Measurements from ENCODE around the gene ABL1. TPM values are rescaled to one million over a fixed set of nuclear protein-coding genes. Genes with fewer than 3 reads are reported as not detected.

The ABL1 gene
- polyA plus RNA-seq, 1 donor from 2014 or later: 18.5 TPM

DNA sequence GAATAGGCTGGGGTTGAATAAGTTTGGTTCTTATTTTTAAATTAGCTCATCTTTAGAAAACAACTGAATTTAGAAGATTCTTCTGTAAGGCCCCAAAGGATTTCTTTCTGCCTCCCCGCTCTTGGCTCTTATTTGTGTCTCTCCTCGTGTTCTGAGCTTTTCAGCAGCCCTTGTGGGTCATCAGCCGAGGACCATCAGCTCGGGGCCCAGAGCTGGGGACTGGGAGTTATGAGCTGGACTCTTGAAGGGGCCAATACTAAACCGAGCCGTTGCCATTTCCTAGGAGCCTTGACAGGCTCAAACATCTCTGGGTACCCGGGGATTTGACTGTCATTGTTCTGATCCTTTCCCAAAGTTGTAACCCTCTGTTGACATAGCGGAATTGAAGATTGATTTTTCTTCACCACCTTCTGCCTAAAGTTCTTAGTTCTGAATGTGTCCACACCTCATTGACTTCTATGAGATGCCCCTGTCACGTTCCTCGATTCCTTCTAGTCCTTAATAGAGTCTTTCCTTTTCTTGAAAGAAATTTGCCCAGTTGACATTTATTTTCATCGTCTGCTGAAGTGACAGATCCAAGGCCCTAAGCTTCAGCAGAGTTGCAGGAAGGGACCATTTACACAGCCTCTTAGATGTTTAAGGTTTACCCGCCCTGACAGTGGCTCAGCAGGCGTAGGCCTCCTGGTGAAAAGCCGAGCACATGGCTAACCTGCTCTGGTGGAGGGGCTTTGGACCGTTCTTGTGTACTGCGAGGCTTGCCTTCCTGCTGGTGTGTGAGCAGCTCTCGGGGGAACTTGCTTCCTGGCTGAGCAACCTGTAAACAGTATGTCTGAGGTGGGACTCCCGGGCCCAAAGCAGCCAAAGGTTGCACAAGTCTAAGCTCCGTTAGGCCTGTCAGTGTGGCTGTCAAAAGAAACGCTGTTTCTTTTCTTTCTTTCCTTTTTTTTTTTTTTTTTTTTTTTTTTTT is 24.0 kb downstream of the ABL1 start:
- Histone ChIP-seq H3K27ac (ENCODE audit: low read length) (no peak overlapping the region), H2AFZ (ENCODE audit: low read depth, low read length) (no peak overlapping the region), H3K36me3 (ENCODE audit: insufficient read depth, low read length) (peaks cover 8% of the 10 kb centered on the region), H4K20me1 (ENCODE audit: insufficient read depth) (peaks cover 5% of the 10 kb centered on the region), H3K9ac (ENCODE audit: low read length) (no peak overlapping the region), H3K9me2 (ENCODE audit: insufficient read depth, low read length) (no peaks in the 10 kb centered on the region), H3K79me2 (replicated peaks; ENCODE audit: insufficient read depth, low read length) (peaks cover 17% of the 10 kb centered on the region), H3K9me3 (ENCODE audit: low read length) (no peaks in the 10 kb centered on the region), H3F3A (ENCODE audit: insufficient read depth, low read length, poor library complexity, severe bottlenecking) (no peaks in the 10 kb centered on the region), H3K4me3 (ENCODE audit: low read length) (no peak overlapping the region), H3K27me3 (ENCODE audit: insufficient read depth, low read depth, low read length) (no peaks in the 10 kb centered on the region), H3K4me2 (ENCODE audit: low read length) (no peak overlapping the region)
- TF ChIP-seq, protein P1, sequence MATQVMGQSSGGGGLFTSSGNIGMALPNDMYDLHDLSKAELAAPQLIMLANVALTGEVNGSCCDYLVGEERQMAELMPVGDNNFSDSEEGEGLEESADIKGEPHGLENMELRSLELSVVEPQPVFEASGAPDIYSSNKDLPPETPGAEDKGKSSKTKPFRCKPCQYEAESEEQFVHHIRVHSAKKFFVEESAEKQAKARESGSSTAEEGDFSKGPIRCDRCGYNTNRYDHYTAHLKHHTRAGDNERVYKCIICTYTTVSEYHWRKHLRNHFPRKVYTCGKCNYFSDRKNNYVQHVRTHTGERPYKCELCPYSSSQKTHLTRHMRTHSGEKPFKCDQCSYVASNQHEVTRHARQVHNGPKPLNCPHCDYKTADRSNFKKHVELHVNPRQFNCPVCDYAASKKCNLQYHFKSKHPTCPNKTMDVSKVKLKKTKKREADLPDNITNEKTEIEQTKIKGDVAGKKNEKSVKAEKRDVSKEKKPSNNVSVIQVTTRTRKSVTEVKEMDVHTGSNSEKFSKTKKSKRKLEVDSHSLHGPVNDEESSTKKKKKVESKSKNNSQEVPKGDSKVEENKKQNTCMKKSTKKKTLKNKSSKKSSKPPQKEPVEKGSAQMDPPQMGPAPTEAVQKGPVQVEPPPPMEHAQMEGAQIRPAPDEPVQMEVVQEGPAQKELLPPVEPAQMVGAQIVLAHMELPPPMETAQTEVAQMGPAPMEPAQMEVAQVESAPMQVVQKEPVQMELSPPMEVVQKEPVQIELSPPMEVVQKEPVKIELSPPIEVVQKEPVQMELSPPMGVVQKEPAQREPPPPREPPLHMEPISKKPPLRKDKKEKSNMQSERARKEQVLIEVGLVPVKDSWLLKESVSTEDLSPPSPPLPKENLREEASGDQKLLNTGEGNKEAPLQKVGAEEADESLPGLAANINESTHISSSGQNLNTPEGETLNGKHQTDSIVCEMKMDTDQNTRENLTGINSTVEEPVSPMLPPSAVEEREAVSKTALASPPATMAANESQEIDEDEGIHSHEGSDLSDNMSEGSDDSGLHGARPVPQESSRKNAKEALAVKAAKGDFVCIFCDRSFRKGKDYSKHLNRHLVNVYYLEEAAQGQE (IDR thresholded peaks at IDR 0.05; ENCODE audit: borderline replicate concordance): no peak
- TF ChIP-seq EZH2 (IDR thresholded peaks at IDR 0.05; ENCODE audit: borderline replicate concordance, insufficient read depth, low read length, poor library complexity, severe bottlenecking) (no peak), POLR2AphosphoS5 (IDR thresholded peaks at IDR 0.05) (no peak), EP300 (conservative IDR thresholded peaks at IDR 0.05; ENCODE audit: poor library complexity, severe bottlenecking) (no peak), SMC3 (conservative IDR thresholded peaks at IDR 0.05; ENCODE audit: poor library complexity) (no peak), RAD21 (conservative IDR thresholded peaks at IDR 0.05) (no peak), TAF1 (IDR thresholded peaks at IDR 0.05; ENCODE audit: low read depth) (no peak)

DNA sequence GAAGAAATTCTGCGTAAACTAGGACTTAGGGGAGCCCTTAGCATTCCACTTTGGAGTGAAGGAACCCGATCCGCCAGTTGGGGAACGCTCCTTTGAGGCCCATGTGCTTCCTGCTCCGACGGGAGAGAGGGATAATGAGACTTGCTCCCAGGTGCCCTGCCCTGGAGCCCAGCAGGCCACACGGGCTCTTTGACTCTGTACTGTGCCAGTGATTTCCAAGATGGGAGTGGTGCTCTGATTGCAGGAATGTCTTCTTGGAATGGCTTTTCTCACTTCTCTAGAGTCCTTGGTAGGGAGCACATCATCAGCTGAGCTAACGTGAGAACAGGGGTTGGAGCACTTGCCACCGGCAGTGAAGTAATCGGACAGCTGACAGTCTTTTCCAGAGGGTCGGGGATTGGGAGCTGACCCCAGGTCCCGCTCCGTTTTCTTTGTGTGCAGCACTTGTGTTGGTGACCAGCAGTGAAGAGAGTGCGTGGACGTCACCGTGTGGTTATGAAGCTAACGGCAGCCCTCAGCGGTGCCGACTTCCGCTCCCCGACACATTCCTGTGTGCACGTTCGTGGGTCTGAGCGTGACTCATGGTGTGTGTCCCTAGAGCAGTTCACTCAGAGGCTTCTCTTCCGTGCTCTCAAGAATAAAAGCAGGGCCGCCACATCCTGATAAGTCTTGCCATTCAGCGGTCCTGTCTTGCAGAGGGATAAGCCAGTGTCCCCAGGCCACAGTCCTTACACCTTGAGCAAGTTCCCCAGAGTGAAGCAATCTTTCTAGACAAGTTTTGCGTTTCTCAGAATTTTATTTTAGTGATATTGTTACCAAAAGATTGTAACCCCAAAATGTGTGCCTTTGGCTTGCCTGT is 25.6 kb downstream of the ABL1 start:
- H3K36me3 ChIP-seq (ENCODE audit: insufficient read depth, low read length): peaks cover 4% of the 10 kb centered on the region
- H4K20me1 ChIP-seq (ENCODE audit: insufficient read depth): peaks cover 5% of the 10 kb centered on the region
- no peaks in the 10 kb centered on the region for H3K9me2 ChIP-seq (ENCODE audit: insufficient read depth, low read length)
- H3K27me3 ChIP-seq (ENCODE audit: insufficient read depth, low read depth, low read length): no peaks in the 10 kb centered on the region
- no peak overlapping the region for H3K4me2 ChIP-seq (ENCODE audit: low read length)
- no peaks in the 10 kb centered on the region for H3F3A ChIP-seq (ENCODE audit: insufficient read depth, low read length, poor library complexity, severe bottlenecking)
- H2AFZ ChIP-seq (ENCODE audit: low read depth, low read length): no peak overlapping the region
- TF ChIP-seq TAF1 (IDR thresholded peaks at IDR 0.05; ENCODE audit: low read depth): no peak
- no peak for TF ChIP-seq RAD21 (conservative IDR thresholded peaks at IDR 0.05)
- TF ChIP-seq, protein P2, sequence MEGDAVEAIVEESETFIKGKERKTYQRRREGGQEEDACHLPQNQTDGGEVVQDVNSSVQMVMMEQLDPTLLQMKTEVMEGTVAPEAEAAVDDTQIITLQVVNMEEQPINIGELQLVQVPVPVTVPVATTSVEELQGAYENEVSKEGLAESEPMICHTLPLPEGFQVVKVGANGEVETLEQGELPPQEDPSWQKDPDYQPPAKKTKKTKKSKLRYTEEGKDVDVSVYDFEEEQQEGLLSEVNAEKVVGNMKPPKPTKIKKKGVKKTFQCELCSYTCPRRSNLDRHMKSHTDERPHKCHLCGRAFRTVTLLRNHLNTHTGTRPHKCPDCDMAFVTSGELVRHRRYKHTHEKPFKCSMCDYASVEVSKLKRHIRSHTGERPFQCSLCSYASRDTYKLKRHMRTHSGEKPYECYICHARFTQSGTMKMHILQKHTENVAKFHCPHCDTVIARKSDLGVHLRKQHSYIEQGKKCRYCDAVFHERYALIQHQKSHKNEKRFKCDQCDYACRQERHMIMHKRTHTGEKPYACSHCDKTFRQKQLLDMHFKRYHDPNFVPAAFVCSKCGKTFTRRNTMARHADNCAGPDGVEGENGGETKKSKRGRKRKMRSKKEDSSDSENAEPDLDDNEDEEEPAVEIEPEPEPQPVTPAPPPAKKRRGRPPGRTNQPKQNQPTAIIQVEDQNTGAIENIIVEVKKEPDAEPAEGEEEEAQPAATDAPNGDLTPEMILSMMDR (IDR thresholded peaks at IDR 0.05; ENCODE audit: poor library complexity, severe bottlenecking): no peak
- no peak for TF ChIP-seq EP300 (conservative IDR thresholded peaks at IDR 0.05; ENCODE audit: poor library complexity, severe bottlenecking)
- no peak for TF ChIP-seq SMC3 (conservative IDR thresholded peaks at IDR 0.05; ENCODE audit: poor library complexity)
- no peak for TF ChIP-seq EZH2 (IDR thresholded peaks at IDR 0.05; ENCODE audit: borderline replicate concordance, insufficient read depth, low read length, poor library complexity, severe bottlenecking)
- TF ChIP-seq MXI1 (conservative IDR thresholded peaks at IDR 0.05; ENCODE audit: poor library complexity, severe bottlenecking): no peak
- TF ChIP-seq, protein P1 (IDR thresholded peaks at IDR 0.05; ENCODE audit: borderline replicate concordance): no peak
- TF ChIP-seq POLR2AphosphoS5 (IDR thresholded peaks at IDR 0.05): no peak
- no peak overlapping the region for H3K9ac ChIP-seq (ENCODE audit: low read length)
- H3K79me2 ChIP-seq (replicated peaks; ENCODE audit: insufficient read depth, low read length): peaks cover 17% of the 10 kb centered on the region
- H3K9me3 ChIP-seq (ENCODE audit: low read length): no peaks in the 10 kb centered on the region
- no peak overlapping the region for H3K4me3 ChIP-seq (ENCODE audit: low read length)
- no peak overlapping the region for H3K27ac ChIP-seq (ENCODE audit: low read length)

Data from neural cell (in vitro differentiated cells).